Retinal pigment epithelial cell (primary cell): ENCODE data around the gene CSPG4.

Experiments used
- DNase-seq: peaks from one replicate; pipeline ENCODE4 v3.0.0-alpha.2; 2010; ENCODE audit warnings: low read depth
- H3K4me3 ChIP-seq: 2 replicates; pipeline ENCODE4 v1.5.1; 2011; ENCODE audit warnings: mild to moderate bottlenecking, low read length, control low read depth, moderate library complexity
- CTCF ChIP-seq: conservative IDR thresholded peaks from 2 replicates; pipeline ENCODE4 v1.5.1; 2011; ENCODE audit warnings: low read depth, low read length, control low read depth, inconsistent platforms

The CSPG4 gene

GRCh38 chr15:75727031-75727531, 14.4 kb upstream of the CSPG4 start:
- no peak for TF ChIP-seq CTCF
- no peak overlapping the region for H3K4me3 ChIP-seq
- DNase-seq: no peak

- DNase-seq: no peak
- H3K4me3 ChIP-seq: no peak overlapping the region
These were observed 13.3 kb upstream of the CSPG4 start for GRCh38 chr15:75725719-75726607.

GRCh38 chr15:75725006-75725718, 12.5 kb upstream of the CSPG4 start:
- DNase-seq: no peak
- no peak overlapping the region for H3K4me3 ChIP-seq
- TF ChIP-seq CTCF: no peak

More at GRCh38 chr15:75725719-75726607, 13.3 kb upstream of the CSPG4 start:
- no peak for TF ChIP-seq CTCF

- no peak for TF ChIP-seq CTCF
- H3K4me3 ChIP-seq: no peak overlapping the region
- peak; percentile 84 for DNase-seq
These were observed 11.4 kb upstream of the CSPG4 start for GRCh38 chr15:75723847-75724660.

GRCh38 chr15:75723171-75723846, 10.7 kb upstream of the CSPG4 start:
- no peak for TF ChIP-seq CTCF
- H3K4me3 ChIP-seq: no peak overlapping the region
- no peak for DNase-seq

GRCh38 chr15:75721923-75722870, 9.5 kb upstream of the CSPG4 start:
- no peak for TF ChIP-seq CTCF
- no peak for DNase-seq
- H3K4me3 ChIP-seq: no peak overlapping the region
